GM12878 (cell line): Measurements from ENCODE around the gene ROR2. TPM values are rescaled to one million over a fixed set of nuclear protein-coding genes. Genes with fewer than 3 reads are reported as not detected.

Source experiments
- ATAC-seq: fragments of 200-7000 bp; cut with Tn5 transposase; 3 replicates; pipeline ENCODE4 v1.9.1; 2020; ENCODE audit warnings: mild to moderate bottlenecking, moderate library complexity
- BruUV-seq: library from RNA; stranded (reverse); fragments of 400-500 nt; replicated peaks from 2 replicates; lab custom pipeline; 2021; lab: Mats Ljungman, UMichigan
- CTCF ChIA-PET: fragments of 300-600 bp; sonication (Branson Sonifier 250); formaldehyde crosslinking; extraction: SDS; loops from one replicate; lab custom pipeline; 2021; ENCODE audit warnings: inconsistent platforms; lab: Yijun Ruan, JAX
- POLR2A ChIA-PET: fragments of 350-600 bp; formaldehyde crosslinking; extraction: SDS; loops from one replicate; lab custom pipeline; 2021; ENCODE audit warnings: inconsistent platforms; lab: Charles Lee
- RAD21 ChIA-PET: fragments of 300-600 bp; sonication (Branson Sonifier 250); formaldehyde crosslinking; loops from one replicate; lab custom pipeline; 2023; ENCODE audit warnings: antibody characterized with exemption; ENCODE audit not compliant: unreplicated experiment; lab: Charles Lee
- SMC1A ChIA-PET: fragments of 300-600 bp; sonication (Branson Sonifier 250); formaldehyde crosslinking; loops from one replicate; lab custom pipeline; 2023; ENCODE audit not compliant: unreplicated experiment, uncharacterized antibody; lab: Charles Lee
- DNase-seq: peaks from one replicate; pipeline ENCODE4 v3.0.0-alpha.2; 2011; ENCODE audit warnings: low read depth, low spot score
- FAIRE-seq: peaks from 3 replicates; lab custom pipeline; 2011; peaks lifted over from hg19 to GRCh38; lab: Jason Lieb, UNC
- H2AFZ ChIP-seq: 2 replicates; pipeline ENCODE4 v1.6.0; 2011; ENCODE audit warnings: low read depth, low read length, control low read depth; ENCODE audit not compliant: control insufficient read depth
- H3K27ac ChIP-seq: 2 replicates; pipeline ENCODE4 v1.5.1; 2011; ENCODE audit warnings: control low read depth; ENCODE audit not compliant: control insufficient read depth, insufficient read depth
- H3K27me3 ChIP-seq, 2 experiments: replicated peaks in 1 of 2; 2 replicates each; pipeline versions ENCODE4 v1.6.0 to v1.6.1; 2011; ENCODE audit warnings: low read length in 1 of 2; ENCODE audit not compliant: control insufficient read depth in 2 of 2, insufficient read depth in 2 of 2
- H3K36me3 ChIP-seq, 2 experiments: 2 replicates each; pipeline ENCODE4 v1.5.1; 2011; ENCODE audit warnings: low read length in 1 of 2; ENCODE audit not compliant: control insufficient read depth in 2 of 2, insufficient read depth in 2 of 2
- H3K4me1 ChIP-seq: 2 replicates; pipeline ENCODE4 v1.6.1; 2011; ENCODE audit warnings: mild to moderate bottlenecking, low read length, moderate library complexity, mixed read lengths; ENCODE audit not compliant: control insufficient read depth, insufficient read depth
- H3K4me2 ChIP-seq: 2 replicates; pipeline ENCODE4 v1.6.0; 2011; ENCODE audit warnings: control low read depth; ENCODE audit not compliant: control insufficient read depth, insufficient read depth
- H3K4me3 ChIP-seq: fragments of 200-600 bp; sonication (generic); 2 replicates; pipeline ENCODE4 v1.5.1; 2016
- H3K79me2 ChIP-seq: 2 replicates; pipeline ENCODE4 v1.6.0; 2011; ENCODE audit warnings: low read length; ENCODE audit not compliant: control insufficient read depth, insufficient read depth
- H3K9ac ChIP-seq: 2 replicates; pipeline ENCODE4 v1.8.0; 2011; ENCODE audit warnings: low read length, control low read depth, mixed read lengths; ENCODE audit not compliant: control insufficient read depth, insufficient read depth
- H3K9me3 ChIP-seq: replicated peaks from 3 replicates; pipeline ENCODE4 v1.5.1; 2011; ENCODE audit warnings: mild to moderate bottlenecking, low read length; ENCODE audit not compliant: control insufficient read depth, insufficient read depth
- H4K20me1 ChIP-seq: 2 replicates; pipeline ENCODE4 v1.6.0; 2011; ENCODE audit not compliant: control insufficient read depth, insufficient read depth
- CBX3 ChIP-seq: fragments of 200-600 bp; sonication (generic); IDR thresholded peaks from 2 replicates; pipeline ENCODE4 v1.6.1; 2016; ENCODE audit warnings: low read depth, borderline replicate concordance
- CEBPB ChIP-seq, 2 experiments: fragments of 150-350 bp in 1 of 2; IDR thresholded peaks; 2 replicates each; pipeline ENCODE4 v1.6.1; 2012 to 2014; ENCODE audit warnings: low read depth in 2 of 2, low read length in 2 of 2, borderline replicate concordance in 1 of 2, inconsistent platforms in 1 of 2
- CHD1 ChIP-seq: IDR thresholded peaks from 2 replicates; pipeline ENCODE4 v1.6.1; 2012; ENCODE audit warnings: low read depth, low read length, improper control_type of control experiment
- ETV6 ChIP-seq, 2 experiments: fragments of 450-650 bp in 1 of 2; IDR thresholded peaks in 1 of 2; conservative IDR thresholded peaks in 1 of 2; 2 replicates each; pipeline ENCODE4 v1.6.1; 2014; ENCODE audit warnings: antibody characterized with exemption in 1 of 2, borderline replicate concordance in 1 of 2, low read depth in 1 of 2, mild to moderate bottlenecking in 1 of 2, moderate library complexity in 1 of 2
- GATAD2B ChIP-seq: fragments of 450-650 bp; conservative IDR thresholded peaks from 2 replicates; pipeline ENCODE4 v1.6.1; 2017; ENCODE audit warnings: low read depth, mild to moderate bottlenecking, moderate library complexity
- HCFC1 ChIP-seq: fragments of 150-350 bp; IDR thresholded peaks from 2 replicates; pipeline ENCODE4 v1.6.1; 2014; ENCODE audit warnings: low read length
- HDGF ChIP-seq: fragments of 450-650 bp; IDR thresholded peaks from 2 replicates; pipeline ENCODE4 v1.6.1; 2016; ENCODE audit warnings: antibody characterized with exemption
- IRF4 ChIP-seq: IDR thresholded peaks from 2 replicates; pipeline ENCODE4 v1.6.1; 2011; ENCODE audit warnings: low read depth, low read length
- NR2C2 ChIP-seq: IDR thresholded peaks from 2 replicates; pipeline ENCODE4 v1.6.1; 2011; ENCODE audit warnings: borderline replicate concordance, low read depth; ENCODE audit not compliant: control insufficient read depth, insufficient read length
- RB1 ChIP-seq: fragments of 450-650 bp; formaldehyde crosslinking; IDR thresholded peaks from 2 replicates; pipeline ENCODE4 v1.6.1; 2017; ENCODE audit warnings: mild to moderate bottlenecking, borderline replicate concordance
- SIN3A ChIP-seq: IDR thresholded peaks from 2 replicates; pipeline ENCODE4 v1.6.1; 2012; ENCODE audit warnings: low read depth, low read length, improper control_type of control experiment
- TARDBP ChIP-seq: IDR thresholded peaks from 2 replicates; pipeline ENCODE4 v1.6.1; 2016; ENCODE audit warnings: borderline replicate concordance
- TCF7 ChIP-seq: IDR thresholded peaks from 2 replicates; pipeline ENCODE4 v1.6.1; 2014; ENCODE audit warnings: antibody characterized with exemption, borderline replicate concordance
- WGBS: methylation state at CpG from one replicate; pipeline ENCODE4 v1.1.6; 2016; ENCODE audit warnings: low lambda C conversion rate; ENCODE audit not compliant: insufficient replicate concordance, insufficient coverage; ENCODE audit errors: missing lambda C conversion rate; 5-methylcytosine and 5-hydroxymethylcytosine counted together
- in situ Hi-C: fragments of 300-500 bp; cut with MboI; formaldehyde crosslinking; loops from 9 replicates; pipeline ENCODE4 v1.14.3; 2018; ENCODE audit warnings: mixed read lengths
- intact Hi-C: fragments of 100-400 bp; cut with micrococcal nuclease; formaldehyde crosslinking; loops from one replicate; pipeline ENCODE4 v1.14.2; 2022; ENCODE audit not compliant: unreplicated experiment
- polyA plus RNA-seq, 11 experiments: library from polyadenylated mRNA; depleted of rRNA in 4 of 11; unstranded in 6 of 11; stranded (reverse) in 5 of 11; fragments of >200 nt; fragmentation: Nextera tagmentation in 4 of 11; fragmentation: Illumina TruSeq in 1 of 11; extraction: Ambion mirVana in 4 of 11; extraction: Trizol in 1 of 11; gene quantifications; 1 replicate in 1 of 11; 2 replicates in 10 of 11; pipeline versions ENCODE4 v1.2.1 to v1.2.3, GENCODE V29; 2011 to 2016; ENCODE audit warnings: inconsistent platforms in 2 of 11, missing spikeins in 2 of 11, low read depth in 1 of 11
- total RNA-seq, 4 experiments: library from RNA; depleted of rRNA in 3 of 4; stranded (reverse); fragments of >200 nt in 3 of 4; fragmentation: Illumina TruSeq in 1 of 4; extraction: Trizol in 1 of 4; gene quantifications; 2 replicates each; pipeline versions ENCODE4 v1.2.1 to v1.2.3, GENCODE V29; 2013 to 2021
- TF ChIP-seq, protein P1 (sequence below): IDR thresholded peaks from 2 replicates; pipeline ENCODE4 v1.6.1; 2012; ENCODE audit warnings: low read depth, low read length, improper control_type of control experiment
- TF ChIP-seq, protein P2 (sequence below), 3 experiments: IDR thresholded peaks in 2 of 3; conservative IDR thresholded peaks in 1 of 3; 2 replicates each; pipeline ENCODE4 v1.5.1; 2011; ENCODE audit warnings: low read depth in 3 of 3, low read length in 3 of 3, mild to moderate bottlenecking in 3 of 3, control low read depth in 2 of 3, moderate library complexity in 2 of 3, inconsistent platforms in 1 of 3, mixed read lengths in 1 of 3; ENCODE audit not compliant: control insufficient read depth in 2 of 3, insufficient read depth in 1 of 3; ENCODE audit errors: extremely low read depth in 1 of 3
- TF ChIP-seq, protein P3 (sequence below): fragments of 450-650 bp; IDR thresholded peaks from 2 replicates; pipeline ENCODE4 v1.6.1; 2014; ENCODE audit warnings: mild to moderate bottlenecking
- TF ChIP-seq, protein P4 (sequence below): IDR thresholded peaks from 2 replicates; pipeline ENCODE4 v1.6.1; 2012; ENCODE audit warnings: improper control_type of control experiment, low read depth, low read length; ENCODE audit not compliant: insufficient replicate concordance

Gene ROR2
- total and polyA plus RNA-seq, 10 of the 15 experiments (the other 5 are each of a cell fraction or from before 2014, with no cell fraction given) = 0.03 to 0.05 TPM; not detected in 8

DNA sequence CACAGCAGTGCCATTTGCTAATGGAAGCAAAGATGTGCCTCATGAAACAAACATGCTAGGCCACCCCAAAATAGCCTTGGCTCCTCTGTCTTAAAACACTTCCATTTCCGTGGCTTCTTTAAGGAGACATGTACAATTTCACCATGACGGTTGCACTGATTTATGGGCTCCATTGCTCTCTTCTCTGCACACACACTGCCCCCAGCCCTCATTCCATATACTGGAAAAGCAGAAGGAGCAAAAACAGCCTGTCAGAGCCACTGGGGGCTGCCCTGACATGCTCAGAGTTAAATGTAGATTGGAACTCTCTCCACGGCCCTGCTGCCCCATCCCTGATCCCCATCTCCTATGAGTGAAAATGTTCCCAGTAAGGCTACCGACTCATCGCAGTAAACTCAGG lies 114.8 kb downstream of the ROR2 start:
- no TSS peak for BruUV-seq
- RAD21 ChIA-PET = no interaction called here
- Histone ChIP-seq H3K79me2 (no peaks in the 10 kb centered on the region), H3K36me3 (no peaks in the 10 kb centered on the region), H4K20me1 (no peaks in the 10 kb centered on the region), H3K9ac (no peak overlapping the region), H3K4me1 (no peaks in the 10 kb centered on the region), H3K27ac (no peak overlapping the region), H3K9me3 (no peaks in the 10 kb centered on the region), H3K4me3 (no peak overlapping the region), H3K27me3 (peaks cover 0 to 4% of the 10 kb centered on the region in 2 experiments; a peak in 1 of 4 replicates), H2AFZ (no peak overlapping the region), H3K4me2 (no peak overlapping the region)
- DNase-seq (no peak), FAIRE-seq (no peak), ATAC-seq (no peak)
- SMC1A ChIA-PET = no interaction called here
- intact Hi-C loops (no loop called here), in situ Hi-C loops (no loop called here)
- CTCF ChIA-PET = no interaction called here
- 50% methylated on average over 5 of the region's 5 CpGs for WGBS
- POLR2A ChIA-PET = no interaction called here
- TF ChIP-seq HDGF = no peak
- no peak for TF ChIP-seq NR2C2
- TF ChIP-seq TARDBP = no peak
- no peak for TF ChIP-seq SIN3A
- TF ChIP-seq GATAD2B = no peak
- TF ChIP-seq CHD1 = no peak
- no peak for TF ChIP-seq ETV6 (conservative IDR thresholded peaks at IDR 0.05 in 1 of 2, IDR thresholded peaks at IDR 0.05 in 1 of 2; ENCODE audit: borderline replicate concordance in 1 of 2, low read depth in 1 of 2)
- no peak for TF ChIP-seq IRF4
- TF ChIP-seq RB1 = no peak
- TF ChIP-seq, protein P1, sequence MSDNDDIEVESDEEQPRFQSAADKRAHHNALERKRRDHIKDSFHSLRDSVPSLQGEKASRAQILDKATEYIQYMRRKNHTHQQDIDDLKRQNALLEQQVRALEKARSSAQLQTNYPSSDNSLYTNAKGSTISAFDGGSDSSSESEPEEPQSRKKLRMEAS = no peak
- TF ChIP-seq, protein P2, sequence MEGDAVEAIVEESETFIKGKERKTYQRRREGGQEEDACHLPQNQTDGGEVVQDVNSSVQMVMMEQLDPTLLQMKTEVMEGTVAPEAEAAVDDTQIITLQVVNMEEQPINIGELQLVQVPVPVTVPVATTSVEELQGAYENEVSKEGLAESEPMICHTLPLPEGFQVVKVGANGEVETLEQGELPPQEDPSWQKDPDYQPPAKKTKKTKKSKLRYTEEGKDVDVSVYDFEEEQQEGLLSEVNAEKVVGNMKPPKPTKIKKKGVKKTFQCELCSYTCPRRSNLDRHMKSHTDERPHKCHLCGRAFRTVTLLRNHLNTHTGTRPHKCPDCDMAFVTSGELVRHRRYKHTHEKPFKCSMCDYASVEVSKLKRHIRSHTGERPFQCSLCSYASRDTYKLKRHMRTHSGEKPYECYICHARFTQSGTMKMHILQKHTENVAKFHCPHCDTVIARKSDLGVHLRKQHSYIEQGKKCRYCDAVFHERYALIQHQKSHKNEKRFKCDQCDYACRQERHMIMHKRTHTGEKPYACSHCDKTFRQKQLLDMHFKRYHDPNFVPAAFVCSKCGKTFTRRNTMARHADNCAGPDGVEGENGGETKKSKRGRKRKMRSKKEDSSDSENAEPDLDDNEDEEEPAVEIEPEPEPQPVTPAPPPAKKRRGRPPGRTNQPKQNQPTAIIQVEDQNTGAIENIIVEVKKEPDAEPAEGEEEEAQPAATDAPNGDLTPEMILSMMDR (IDR thresholded peaks at IDR 0.05 in 2 of 3, conservative IDR thresholded peaks at IDR 0.05 in 1 of 3; ENCODE audit: control insufficient read depth in 2 of 3, extremely low read depth in 1 of 3, insufficient read depth in 1 of 3, low read depth in 3 of 3, low read length in 3 of 3) = no peak
- no peak for TF ChIP-seq TCF7
- no peak for TF ChIP-seq CEBPB (IDR thresholded peaks at IDR 0.05; ENCODE audit: borderline replicate concordance in 1 of 2, low read depth in 2 of 2, low read length in 2 of 2)
- no peak for TF ChIP-seq HCFC1
- TF ChIP-seq, protein P3, sequence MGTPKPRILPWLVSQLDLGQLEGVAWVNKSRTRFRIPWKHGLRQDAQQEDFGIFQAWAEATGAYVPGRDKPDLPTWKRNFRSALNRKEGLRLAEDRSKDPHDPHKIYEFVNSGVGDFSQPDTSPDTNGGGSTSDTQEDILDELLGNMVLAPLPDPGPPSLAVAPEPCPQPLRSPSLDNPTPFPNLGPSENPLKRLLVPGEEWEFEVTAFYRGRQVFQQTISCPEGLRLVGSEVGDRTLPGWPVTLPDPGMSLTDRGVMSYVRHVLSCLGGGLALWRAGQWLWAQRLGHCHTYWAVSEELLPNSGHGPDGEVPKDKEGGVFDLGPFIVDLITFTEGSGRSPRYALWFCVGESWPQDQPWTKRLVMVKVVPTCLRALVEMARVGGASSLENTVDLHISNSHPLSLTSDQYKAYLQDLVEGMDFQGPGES = no peak
- TF ChIP-seq, protein P4, sequence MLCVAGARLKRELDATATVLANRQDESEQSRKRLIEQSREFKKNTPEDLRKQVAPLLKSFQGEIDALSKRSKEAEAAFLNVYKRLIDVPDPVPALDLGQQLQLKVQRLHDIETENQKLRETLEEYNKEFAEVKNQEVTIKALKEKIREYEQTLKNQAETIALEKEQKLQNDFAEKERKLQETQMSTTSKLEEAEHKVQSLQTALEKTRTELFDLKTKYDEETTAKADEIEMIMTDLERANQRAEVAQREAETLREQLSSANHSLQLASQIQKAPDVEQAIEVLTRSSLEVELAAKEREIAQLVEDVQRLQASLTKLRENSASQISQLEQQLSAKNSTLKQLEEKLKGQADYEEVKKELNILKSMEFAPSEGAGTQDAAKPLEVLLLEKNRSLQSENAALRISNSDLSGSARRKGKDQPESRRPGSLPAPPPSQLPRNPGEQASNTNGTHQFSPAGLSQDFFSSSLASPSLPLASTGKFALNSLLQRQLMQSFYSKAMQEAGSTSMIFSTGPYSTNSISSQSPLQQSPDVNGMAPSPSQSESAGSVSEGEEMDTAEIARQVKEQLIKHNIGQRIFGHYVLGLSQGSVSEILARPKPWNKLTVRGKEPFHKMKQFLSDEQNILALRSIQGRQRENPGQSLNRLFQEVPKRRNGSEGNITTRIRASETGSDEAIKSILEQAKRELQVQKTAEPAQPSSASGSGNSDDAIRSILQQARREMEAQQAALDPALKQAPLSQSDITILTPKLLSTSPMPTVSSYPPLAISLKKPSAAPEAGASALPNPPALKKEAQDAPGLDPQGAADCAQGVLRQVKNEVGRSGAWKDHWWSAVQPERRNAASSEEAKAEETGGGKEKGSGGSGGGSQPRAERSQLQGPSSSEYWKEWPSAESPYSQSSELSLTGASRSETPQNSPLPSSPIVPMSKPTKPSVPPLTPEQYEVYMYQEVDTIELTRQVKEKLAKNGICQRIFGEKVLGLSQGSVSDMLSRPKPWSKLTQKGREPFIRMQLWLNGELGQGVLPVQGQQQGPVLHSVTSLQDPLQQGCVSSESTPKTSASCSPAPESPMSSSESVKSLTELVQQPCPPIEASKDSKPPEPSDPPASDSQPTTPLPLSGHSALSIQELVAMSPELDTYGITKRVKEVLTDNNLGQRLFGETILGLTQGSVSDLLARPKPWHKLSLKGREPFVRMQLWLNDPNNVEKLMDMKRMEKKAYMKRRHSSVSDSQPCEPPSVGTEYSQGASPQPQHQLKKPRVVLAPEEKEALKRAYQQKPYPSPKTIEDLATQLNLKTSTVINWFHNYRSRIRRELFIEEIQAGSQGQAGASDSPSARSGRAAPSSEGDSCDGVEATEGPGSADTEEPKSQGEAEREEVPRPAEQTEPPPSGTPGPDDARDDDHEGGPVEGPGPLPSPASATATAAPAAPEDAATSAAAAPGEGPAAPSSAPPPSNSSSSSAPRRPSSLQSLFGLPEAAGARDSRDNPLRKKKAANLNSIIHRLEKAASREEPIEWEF = no peak
- TF ChIP-seq CBX3 = no peak
